HG02885 (cell line): ENCODE data around the gene ENPP4.
"Not testable (repeated sequence)": the region's sequence is repeated elsewhere in the genome, so short reads cannot be mapped to it uniquely, and the experiment has no call there.

ENCODE experiments used
- ATAC-seq: cut with Tn5 transposase; IDR thresholded peaks from one replicate; pipeline ENCODE4 v1.9.1; 2021; ENCODE audit warnings: mild to moderate bottlenecking; ENCODE audit not compliant: unreplicated experiment, poor library complexity

Gene ENPP4

DNA sequence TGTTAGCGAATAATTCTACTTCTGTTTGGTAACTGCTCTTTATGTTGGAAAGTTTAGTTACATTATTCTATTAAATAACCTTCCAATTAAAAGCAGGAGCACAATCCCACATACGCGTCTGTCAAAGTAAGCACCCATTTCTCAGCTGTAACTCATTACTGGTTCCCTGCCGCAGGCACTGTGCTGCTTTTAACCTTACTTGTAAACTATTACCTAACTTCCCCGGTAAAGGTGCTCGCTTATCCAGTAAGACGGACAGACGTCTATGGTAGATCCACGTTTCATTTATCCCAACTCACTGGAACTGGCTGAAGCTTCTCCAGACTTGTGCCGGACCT lies 529 bp upstream of the ENPP4 start:
- ATAC-seq = peak; percentile 4

DNA sequence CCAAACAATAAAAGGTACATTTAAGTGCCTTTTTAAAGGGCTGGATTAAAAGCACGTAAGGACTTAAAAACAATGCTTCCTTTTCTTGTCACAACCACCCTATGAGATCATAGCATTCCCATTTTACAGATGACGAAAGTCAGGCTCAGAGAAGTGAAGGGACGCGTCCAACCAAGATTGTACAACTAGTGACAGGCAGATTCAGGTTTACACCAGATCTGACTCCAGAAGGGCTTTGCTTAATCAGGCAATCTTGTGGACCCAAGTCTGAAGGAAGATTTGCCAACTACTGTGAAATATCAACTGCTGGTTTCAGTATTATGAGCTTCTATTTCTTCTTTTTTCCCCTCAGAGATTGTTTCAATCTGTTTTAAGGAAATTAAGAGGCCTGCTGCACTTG lies 877 bp downstream of the ENPP4 start:
- no peak for ATAC-seq

DNA sequence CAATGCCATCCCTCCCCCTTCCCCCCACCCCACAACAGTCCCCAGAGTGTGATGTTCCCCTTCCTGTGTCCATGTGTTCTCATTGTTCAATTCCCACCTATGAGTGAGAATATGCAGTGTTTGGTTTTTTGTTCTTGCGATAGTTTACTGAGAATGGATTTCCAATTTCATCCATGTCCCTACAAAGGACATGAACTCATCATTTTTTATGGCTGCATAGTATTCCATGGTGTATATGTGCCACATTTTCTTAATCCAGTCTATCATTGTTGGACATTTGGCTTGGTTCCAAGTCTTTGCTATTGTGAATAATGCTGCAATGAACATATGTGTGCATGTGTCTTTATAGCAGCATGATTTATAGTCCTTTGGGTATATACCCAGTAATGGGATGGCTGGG lies 1.5 kb downstream of the ENPP4 start:
- ATAC-seq = not testable (repeated sequence)

DNA sequence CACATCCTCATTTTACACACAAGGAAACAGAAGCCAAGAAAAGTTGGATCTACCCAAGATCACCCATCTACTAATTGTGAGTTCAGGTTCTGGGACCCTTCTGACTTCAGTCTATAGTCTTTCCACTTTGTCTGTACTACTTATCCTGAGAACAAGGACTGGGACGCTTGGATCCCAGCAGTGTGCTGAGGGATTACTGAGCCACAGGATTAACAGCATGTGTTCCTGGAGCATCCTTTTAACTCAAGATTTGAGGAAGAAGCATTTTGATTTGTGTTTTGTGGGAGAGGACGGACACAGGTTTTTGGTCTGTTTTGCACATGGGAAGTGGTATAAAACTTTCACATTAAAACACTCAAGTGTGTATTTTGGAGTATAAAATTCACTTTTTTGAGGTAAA lies 4.4 kb downstream of the ENPP4 start:
- ATAC-seq = no peak

DNA sequence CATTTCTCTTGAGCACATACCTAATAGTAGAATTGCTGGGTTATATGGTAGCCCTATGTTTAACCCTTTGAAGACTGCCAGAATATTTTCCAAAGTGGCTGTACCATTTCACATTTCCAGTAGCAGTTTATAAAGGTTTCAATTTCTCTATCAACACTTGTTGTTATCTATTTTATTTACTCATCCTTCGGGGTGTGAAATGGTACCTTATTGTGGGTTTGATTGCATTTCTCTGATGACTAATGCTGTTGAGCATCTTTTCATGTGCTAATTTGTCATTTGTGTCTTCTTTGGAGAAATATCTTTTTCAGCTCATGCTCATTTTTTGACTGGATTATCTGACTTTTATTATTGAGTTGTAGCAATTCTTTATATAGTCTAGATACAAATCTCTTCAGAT lies 5.4 kb downstream of the ENPP4 start:
- no peak for ATAC-seq

DNA sequence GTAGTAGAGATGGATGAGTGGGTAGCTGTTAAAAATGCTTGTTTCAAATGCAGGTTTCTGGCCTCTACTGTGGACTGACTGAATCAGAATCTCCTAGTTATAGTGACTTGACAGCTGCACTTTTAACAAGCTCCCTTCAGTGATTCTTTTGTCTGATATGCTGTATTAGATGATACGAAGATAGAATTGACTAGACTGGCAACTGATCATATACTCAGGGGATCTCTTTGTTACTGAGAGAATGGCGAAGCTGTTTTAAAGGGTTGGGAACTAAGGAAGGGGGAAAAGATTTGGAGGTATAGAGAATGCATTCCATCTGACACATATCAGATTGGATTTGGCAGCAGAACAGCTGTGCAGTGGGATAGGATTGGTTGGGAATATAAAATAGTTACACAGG lies 7.0 kb downstream of the ENPP4 start:
- no peak for ATAC-seq

DNA sequence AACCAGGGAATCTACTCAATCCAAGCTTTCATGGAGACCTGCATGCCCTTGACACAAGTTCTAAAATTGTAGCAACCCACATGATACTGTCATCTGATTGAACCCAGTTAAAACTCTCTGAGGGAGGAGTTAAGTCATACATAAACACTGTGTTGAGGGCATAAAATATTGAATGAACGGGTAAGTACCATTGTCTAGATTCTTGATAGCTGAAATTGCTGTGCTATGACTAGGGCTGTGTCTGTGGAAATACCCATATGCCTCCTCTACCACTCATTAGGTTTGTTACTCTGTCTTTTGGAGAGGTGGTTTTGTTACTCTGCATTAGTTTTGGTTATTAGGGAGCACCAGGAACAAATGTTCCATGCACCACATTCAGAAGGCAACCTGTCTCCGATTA lies 7.6 kb downstream of the ENPP4 start:
- peak; percentile 44 for ATAC-seq

DNA sequence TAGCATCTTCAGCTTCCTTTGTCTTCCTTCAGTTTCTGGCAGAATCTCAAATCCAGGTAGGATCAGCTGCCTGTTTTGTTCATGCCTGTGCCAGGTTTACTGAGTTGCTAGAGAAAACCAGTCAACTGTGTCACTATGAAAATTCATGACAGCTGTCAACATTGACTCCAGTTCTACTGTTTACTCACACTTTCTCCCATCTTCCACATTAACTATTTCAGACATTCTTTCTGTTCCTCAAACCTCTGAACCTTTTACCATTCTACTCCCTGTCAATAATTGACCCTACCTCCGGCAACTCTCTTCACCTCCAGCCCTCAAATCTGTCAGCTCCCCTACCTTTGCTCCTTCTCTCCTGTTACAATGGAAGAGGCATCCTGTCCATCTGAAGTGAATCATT lies 8.5 kb downstream of the ENPP4 start:
- peak; percentile 78 for ATAC-seq

DNA sequence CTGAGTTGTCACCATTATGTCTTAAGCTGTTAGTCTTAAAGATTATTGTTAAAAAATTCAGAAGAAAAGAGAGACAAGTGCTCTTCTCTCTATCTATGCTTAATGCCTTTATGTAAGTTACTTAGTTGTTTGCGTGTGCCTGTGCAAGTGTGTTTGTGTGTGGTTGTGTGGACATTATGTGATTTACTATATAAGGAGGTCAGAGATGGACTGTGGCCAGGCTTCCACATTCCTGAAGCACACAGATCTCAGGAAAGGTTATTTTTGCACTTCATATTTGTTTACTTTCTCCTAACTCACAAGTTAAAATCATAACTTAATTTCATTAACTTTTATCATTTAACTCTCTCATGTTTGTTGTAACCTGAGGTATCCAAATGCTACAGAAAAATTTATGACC lies 14.5 kb downstream of the ENPP4 start:
- ATAC-seq = no peak

DNA sequence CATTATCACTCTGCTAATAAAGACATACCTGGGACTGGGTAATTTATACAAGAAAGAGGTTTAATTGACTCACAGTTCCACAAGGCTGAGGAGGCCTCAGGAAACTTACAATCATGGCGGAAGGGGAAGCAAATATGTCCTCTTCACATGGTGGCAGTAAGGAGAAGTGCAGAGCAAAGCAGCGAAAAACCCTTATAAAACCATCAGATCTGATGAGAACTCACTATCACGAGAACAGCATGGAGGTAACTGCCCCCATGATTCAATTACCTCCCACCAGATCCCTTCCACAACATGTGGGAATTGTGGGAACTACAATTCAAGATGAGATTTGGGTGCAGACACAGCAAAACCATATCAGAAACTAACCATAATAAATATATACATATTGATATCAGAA lies 19.3 kb downstream of the ENPP4 start:
- ATAC-seq = not testable (repeated sequence)

DNA sequence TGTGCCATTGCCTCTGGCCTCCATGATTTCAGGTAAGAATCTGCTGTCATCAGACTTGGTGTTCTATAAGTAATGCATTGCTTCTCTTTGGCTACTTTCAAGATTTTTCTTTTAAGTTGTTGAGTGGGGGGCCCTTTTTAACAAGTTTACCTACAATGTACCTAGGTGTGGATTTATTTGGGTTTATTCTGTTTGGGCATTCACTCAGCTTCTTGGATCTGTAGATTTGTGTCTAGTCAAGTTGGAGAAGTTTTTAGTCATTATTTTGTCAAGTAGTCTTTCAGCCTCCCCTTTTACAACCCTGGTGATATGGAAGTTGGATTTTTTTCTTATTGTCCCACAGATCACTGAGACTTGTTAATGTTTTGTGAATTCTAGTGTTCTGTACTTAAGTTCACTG lies 26.9 kb downstream of the ENPP4 start:
- ATAC-seq = no peak

DNA sequence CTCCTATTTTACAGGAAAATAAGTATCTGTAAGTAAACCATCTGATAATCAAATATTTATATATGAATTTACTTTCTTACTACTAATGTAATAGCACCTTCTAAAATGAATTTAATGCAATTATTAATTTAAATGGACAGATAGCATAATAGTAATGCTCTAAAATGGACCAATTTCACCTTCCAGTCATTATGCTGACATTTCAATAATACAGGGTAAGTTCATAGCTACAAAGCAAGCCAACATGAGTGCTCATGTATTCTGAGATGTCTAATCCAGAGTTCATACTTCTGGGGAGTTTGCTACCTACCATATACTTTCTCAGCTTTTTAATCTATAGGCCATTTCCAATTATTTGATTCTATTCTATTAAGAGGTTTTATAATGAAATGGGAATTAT lies 29.4 kb downstream of the ENPP4 start:
- ATAC-seq = no peak

DNA sequence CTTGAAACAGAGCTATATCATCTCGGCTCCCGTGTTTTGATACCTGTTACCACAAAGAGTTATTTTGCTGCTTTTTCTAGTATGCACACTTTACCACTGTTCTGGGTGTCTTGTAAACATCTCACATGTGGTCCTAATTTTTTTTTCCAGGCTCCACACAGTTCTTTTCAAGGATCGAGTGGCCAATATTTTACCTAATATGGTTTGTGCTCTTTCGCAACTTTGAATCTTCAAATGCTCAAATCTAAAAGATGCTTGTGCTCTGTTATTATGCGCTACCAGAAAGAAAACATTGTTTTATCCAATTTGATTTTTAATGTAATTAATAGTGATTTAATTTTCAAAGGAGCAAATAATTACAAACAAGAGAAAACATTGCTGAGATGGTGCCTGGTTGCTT lies 30.3 kb downstream of the ENPP4 start:
- no peak for ATAC-seq

DNA sequence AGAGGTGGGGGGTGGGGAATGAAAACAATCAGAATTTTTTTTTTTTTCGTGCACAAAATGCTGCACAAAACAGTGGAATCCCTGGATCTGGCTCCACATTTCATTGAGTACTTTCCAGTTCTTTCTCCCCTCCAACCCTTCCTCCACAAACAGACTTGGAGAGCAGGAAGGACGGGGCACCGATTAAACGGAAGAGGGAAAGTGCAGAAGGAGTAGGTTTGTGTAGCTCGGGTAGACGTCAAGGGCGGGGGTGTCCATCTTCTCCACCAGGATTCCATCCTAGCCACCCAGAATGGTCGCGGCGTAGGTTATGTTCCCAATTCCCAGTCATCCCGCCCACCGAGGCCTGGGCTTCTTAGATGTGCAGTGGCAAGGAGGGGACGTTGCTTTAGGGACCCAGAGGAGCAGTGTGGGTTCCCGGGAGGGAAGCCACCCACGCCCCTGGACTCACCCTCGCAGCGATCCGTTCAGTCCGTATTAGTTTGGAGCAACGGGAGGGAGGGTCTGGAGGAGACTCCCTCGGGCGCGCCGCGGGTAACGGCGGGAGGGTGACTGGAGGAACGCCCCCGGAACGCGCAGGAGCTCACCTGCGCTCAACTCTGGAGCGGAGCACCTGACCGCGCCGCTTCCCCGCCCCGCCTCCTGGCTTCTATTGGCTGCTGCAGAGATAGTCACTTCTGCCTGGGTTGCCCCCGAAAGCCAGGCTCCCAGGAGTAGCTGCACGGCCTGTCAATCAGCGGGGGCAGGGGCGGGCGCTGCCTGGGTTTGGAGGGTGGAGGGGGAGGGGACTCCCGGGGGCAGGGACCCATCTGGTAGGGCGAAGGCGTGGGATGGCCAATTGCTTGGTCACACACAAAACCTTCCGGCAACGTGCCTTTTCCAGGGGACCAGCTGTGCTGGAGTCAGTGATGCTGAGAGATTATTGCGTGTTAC lies 40.8 kb downstream of the ENPP4 start, which contains the start of gene ENPP5:
ENPP5 (minus strand) TSS at position 624 of the 933 bp plus-strand sequence. CDS start 2,718 bp downstream, outside the sequence.
- peak; percentile 84 for ATAC-seq

DNA sequence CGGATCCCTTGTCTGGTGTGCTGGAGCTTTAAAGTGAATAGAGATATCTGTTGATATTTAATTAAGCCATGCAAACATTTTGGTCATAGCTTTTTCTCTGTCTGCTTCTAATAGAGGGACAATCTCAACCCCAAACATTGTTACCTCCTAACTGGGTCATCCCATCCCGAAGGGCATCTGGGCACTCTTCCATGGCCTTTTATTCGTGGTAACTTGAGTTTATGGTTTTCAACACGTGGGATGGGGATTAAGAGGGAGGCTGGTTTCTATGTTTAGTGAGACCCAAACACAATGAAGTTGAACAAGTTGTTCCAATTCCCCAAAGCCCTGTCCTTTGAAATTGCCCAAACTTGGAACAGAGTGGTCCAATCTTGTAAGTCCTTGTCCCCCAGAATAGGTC lies 42.4 kb downstream of the ENPP4 start:
- no peak for ATAC-seq

DNA sequence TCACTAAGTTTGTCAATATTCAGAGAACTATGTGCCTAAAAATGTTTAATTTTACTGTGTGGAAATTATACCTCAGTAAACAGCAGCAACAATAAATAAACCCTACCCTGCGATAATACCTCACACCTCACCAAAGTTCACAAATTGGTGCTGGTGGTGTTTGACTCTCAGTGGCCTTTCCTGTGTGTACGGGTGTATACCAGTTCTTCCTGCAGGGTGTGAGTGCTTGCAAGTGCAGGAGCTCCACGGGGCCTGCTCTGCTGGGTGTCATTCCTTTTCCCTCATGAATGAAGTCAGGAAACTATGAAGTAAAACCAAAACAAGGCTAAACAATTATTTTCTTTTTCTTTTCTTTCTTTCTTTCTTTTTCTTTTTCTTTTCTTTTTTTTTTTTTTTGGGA lies 45.1 kb downstream of the ENPP4 start:
- ATAC-seq = no peak

DNA sequence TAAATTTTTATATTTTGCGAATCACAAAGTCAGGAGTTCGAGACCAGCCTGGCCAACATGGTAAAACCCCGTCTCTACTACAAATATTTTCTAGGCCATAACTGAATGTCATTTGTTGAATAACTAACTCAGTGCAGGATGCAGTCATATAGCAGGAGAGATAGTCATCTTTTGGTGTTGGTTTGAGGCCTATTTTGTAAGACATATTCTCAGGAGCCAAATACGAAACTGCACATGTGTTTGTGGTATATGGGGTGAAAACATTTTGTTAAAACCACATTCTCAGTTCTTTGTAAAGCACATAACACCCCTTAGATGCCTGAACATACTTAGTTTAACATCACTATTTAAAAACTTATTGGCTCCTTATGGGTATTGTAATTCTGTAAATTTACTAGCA lies 45.7 kb downstream of the ENPP4 start:
- ATAC-seq = peak; percentile 84

DNA sequence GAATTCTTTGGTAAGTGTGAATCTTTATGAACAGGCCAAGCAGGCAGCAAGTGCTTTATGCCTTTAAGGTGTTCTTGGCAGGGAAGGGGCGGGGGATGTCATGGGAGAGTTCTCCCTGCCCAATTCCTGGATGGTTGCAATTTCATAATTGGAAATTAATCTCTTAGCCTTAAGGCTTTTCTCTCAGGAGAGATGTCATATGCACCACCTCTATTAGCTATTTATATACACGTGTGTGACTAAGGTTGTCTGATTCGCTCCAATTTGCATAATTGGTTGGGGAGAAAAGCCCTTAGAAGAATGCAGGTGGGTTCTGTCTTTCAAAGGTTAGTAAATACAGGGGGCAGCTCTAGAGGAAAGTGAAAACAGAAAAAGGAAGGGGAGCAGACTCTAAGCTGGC lies 46.2 kb downstream of the ENPP4 start:
- ATAC-seq = peak; percentile 35

DNA sequence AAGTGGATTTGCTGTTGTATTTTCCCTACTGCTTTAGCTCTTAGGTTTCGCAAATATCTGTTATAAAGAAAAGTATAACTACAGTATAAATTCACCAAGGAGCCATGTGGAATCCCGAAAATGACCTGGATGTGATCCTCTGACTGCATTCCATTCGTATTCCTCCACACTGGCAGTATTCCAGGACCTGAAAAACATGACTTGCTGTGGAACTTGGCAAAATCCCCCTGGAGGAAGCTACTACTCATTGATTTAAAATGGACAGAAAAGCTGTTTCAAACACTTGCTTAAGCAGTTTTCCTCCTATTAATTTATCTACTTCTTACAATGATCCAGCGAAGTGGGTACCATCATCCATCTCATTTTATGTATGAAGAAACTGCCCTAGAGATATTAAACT lies 54.3 kb downstream of the ENPP4 start:
- ATAC-seq = no peak

DNA sequence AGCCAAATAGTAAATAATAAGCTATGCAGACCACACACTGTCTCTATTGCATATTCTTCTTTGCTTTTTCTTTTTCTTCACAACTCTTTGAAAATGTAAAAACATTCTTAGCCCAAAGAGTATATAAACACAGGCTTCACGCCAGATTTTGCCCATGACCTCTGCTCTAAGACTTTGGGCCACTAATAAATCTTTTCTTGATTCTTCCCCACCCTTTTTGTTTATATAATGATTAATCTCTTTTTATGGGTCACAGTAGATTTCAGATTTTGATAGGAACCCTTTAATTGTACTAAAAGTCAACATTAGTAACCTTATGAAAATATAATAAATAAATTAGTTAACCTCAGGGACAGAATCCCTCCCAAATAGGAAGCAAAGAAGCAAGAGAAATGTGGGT lies 56.8 kb downstream of the ENPP4 start:
- ATAC-seq = no peak

DNA sequence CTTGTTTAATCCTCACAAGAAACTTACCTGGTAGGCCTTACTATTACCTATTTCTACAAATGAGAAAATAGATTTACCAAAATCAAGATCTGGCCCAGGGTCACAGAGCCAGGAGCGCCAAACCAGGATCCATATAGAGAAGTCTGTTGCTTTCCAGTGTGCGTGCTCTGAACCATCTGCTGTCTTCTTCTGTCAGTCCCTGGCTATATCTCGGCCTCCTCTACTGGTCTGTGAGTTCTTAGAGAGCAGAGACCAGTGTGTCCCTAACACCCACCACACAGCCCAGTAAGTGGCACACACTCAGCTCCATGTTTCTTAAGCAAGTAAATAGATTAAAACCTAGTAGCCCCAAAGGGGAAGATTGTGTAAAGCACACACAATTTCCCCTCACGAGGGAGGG lies 59.9 kb downstream of the ENPP4 start:
- no peak for ATAC-seq

DNA sequence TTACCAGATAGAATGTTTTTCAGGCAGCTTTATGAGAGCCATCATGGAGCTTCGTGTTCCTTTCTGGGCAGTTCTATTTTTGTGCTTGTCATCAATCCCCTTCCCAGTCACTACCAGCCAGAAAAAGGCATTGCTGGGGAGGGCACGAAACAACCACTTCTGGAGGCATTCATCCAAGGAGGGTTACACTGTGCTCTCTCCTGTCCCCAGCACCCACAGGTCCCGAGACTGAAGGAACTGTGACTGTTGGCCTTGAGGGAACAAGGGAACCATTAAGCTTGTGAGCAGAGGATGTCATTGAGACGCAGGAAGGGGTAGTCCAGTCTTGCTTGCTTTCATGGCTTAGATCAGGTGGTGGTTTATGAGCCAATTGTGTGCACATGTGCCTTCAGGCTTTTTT lies 61.1 kb downstream of the ENPP4 start:
- no peak for ATAC-seq
